GM19395 (cell line): ENCODE measurements around the gene MAD1L1.

Experiments
- ATAC-seq: cut with Tn5 transposase; IDR thresholded peaks from one replicate; pipeline ENCODE4 v1.9.1; 2021; ENCODE audit warnings: mild to moderate bottlenecking, moderate library complexity; ENCODE audit not compliant: unreplicated experiment

The MAD1L1 gene

GRCh38 chr7:1920881-1921280 lies 311.9 kb downstream of the MAD1L1 start:
- ATAC-seq: no peak

- ATAC-seq: peak; percentile 69
Measured at GRCh38 chr7:1920266-1920681, 312.5 kb downstream of the MAD1L1 start.

- ATAC-seq: peak; percentile 20
Measured at GRCh38 chr7:1919539-1920265, 313.0 kb downstream of the MAD1L1 start.

- ATAC-seq: no peak
Measured at GRCh38 chr7:1918881-1919525, 313.7 kb downstream of the MAD1L1 start.

- no peak for ATAC-seq
Measured at GRCh38 chr7:1918063-1918645, 314.6 kb downstream of the MAD1L1 start.

GRCh38 chr7:1917221-1918062 lies 315.3 kb downstream of the MAD1L1 start:
- no peak for ATAC-seq

- ATAC-seq: no peak
Measured at GRCh38 chr7:1916601-1916970, 316.2 kb downstream of the MAD1L1 start.

- no peak for ATAC-seq
Measured at GRCh38 chr7:1915956-1916600, 316.7 kb downstream of the MAD1L1 start.

- ATAC-seq: no peak
Measured at GRCh38 chr7:1915326-1915725, 317.4 kb downstream of the MAD1L1 start.

GRCh38 chr7:1914743-1915142 lies 318.0 kb downstream of the MAD1L1 start:
- ATAC-seq: no peak

- ATAC-seq: no peak
Measured at GRCh38 chr7:1914321-1914720, 318.4 kb downstream of the MAD1L1 start.

- ATAC-seq: no peak
Measured at GRCh38 chr7:1913466-1914282, 319.1 kb downstream of the MAD1L1 start.

GRCh38 chr7:1912593-1913465 lies 319.9 kb downstream of the MAD1L1 start:
- ATAC-seq: no peak

GRCh38 chr7:1911571-1911970 lies 321.2 kb downstream of the MAD1L1 start:
- ATAC-seq: no peak

GRCh38 chr7:1910827-1911226 lies 321.9 kb downstream of the MAD1L1 start:
- no peak for ATAC-seq

GRCh38 chr7:1910081-1910685 lies 322.6 kb downstream of the MAD1L1 start:
- ATAC-seq: no peak

GRCh38 chr7:1909476-1909875 lies 323.3 kb downstream of the MAD1L1 start:
- ATAC-seq: no peak

GRCh38 chr7:1908823-1909420 lies 323.8 kb downstream of the MAD1L1 start:
- no peak for ATAC-seq
